Measurements from ENCODE around the gene ORM1.

The ORM1 gene

GRCh38 chr9:114301798-114302565 is 20.9 kb upstream of the ORM1 start:
- TF ChIP-seq CTCF (IDR thresholded peaks at IDR 0.05; ENCODE audit: low read depth, low read length) = no peak
- Histone ChIP-seq H3K27ac (no peak overlapping the region), H3K4me3 (ENCODE audit: low read depth, low read length) (no peak overlapping the region), H3K27me3 (ENCODE audit: insufficient read depth, low read depth, severe bottlenecking) (no peaks in the 10 kb centered on the region), H3K36me3 (peaks cover 65% of the 10 kb centered on the region), H3K9me3 (ENCODE audit: severe bottlenecking) (no peaks in the 10 kb centered on the region)
- no peak for DNase-seq

- DNase-seq = no peak
- Histone ChIP-seq H3K9me3 (ENCODE audit: severe bottlenecking) (no peaks in the 10 kb centered on the region), H3K27ac (no peak overlapping the region), H3K36me3 (peaks cover 66% of the 10 kb centered on the region), H3K27me3 (ENCODE audit: insufficient read depth, low read depth, severe bottlenecking) (no peaks in the 10 kb centered on the region), H3K4me3 (ENCODE audit: low read depth, low read length) (no peak overlapping the region)
- TF ChIP-seq CTCF (IDR thresholded peaks at IDR 0.05; ENCODE audit: low read depth, low read length) = no peak
Observed at GRCh38 chr9:114302727-114303126, 20.2 kb upstream of the ORM1 start.

- TF ChIP-seq CTCF (IDR thresholded peaks at IDR 0.05; ENCODE audit: low read depth, low read length) = no peak
- peak; percentile 6 for DNase-seq
- no peak overlapping the region for H3K4me3 ChIP-seq (ENCODE audit: low read depth, low read length)
- H3K9me3 ChIP-seq (ENCODE audit: severe bottlenecking) = no peaks in the 10 kb centered on the region
- H3K27me3 ChIP-seq (ENCODE audit: insufficient read depth, low read depth, severe bottlenecking) = no peaks in the 10 kb centered on the region
- peaks cover 74% of the 10 kb centered on the region for H3K36me3 ChIP-seq
- H3K27ac ChIP-seq = no peak overlapping the region; the same call in 1 of the 2 replicates
Observed at GRCh38 chr9:114303571-114303970, 19.3 kb upstream of the ORM1 start.

GRCh38 chr9:114303977-114304376 is 18.9 kb upstream of the ORM1 start:
- no peaks in the 10 kb centered on the region for H3K9me3 ChIP-seq (ENCODE audit: severe bottlenecking)
- peak overlapping the region; percentile 52 for H3K27ac ChIP-seq
- H3K27me3 ChIP-seq (ENCODE audit: insufficient read depth, low read depth, severe bottlenecking) = no peaks in the 10 kb centered on the region
- peak; percentile 10 for DNase-seq
- no peak overlapping the region for H3K4me3 ChIP-seq (ENCODE audit: low read depth, low read length)
- TF ChIP-seq CTCF (IDR thresholded peaks at IDR 0.05; ENCODE audit: low read depth, low read length) = no peak
- H3K36me3 ChIP-seq = peaks cover 77% of the 10 kb centered on the region

GRCh38 chr9:114304416-114305188 is 18.3 kb upstream of the ORM1 start:
- no peak for TF ChIP-seq CTCF (IDR thresholded peaks at IDR 0.05; ENCODE audit: low read depth, low read length)
- no peak overlapping the region for H3K4me3 ChIP-seq (ENCODE audit: low read depth, low read length)
- H3K27ac ChIP-seq = peak overlapping the region; percentile 52

More at GRCh38 chr9:114304416-114305188, 18.3 kb upstream of the ORM1 start:
- H3K36me3 ChIP-seq = peaks cover 75% of the 10 kb centered on the region
- DNase-seq = peak; percentile 6
- H3K27me3 ChIP-seq (ENCODE audit: insufficient read depth, low read depth, severe bottlenecking) = no peaks in the 10 kb centered on the region
- no peaks in the 10 kb centered on the region for H3K9me3 ChIP-seq (ENCODE audit: severe bottlenecking)
